ENCODE data around the gene ADPGK. TPM values are rescaled to one million over a fixed set of nuclear protein-coding genes. Genes with fewer than 3 reads are reported as not detected.
A peak's percentile ranks its signal among the peaks of the same experiment; 100 is the strongest.

Gene ADPGK
- polyA plus RNA-seq, 3 donors = 138 to 283 (median 152) TPM

- no peak overlapping the region for H3K9ac ChIP-seq (ENCODE audit: insufficient read depth, low read length, poor library complexity, severe bottlenecking)
- no peaks in the 10 kb centered on the region for H3K4me1 Mint-ChIP-seq
- H3K4me3 Mint-ChIP-seq = no peak overlapping the region
- H3K4me2 ChIP-seq (replicated peaks; ENCODE audit: extremely low read depth, low read length, poor library complexity, severe bottlenecking) = no peak overlapping the region
- no peak overlapping the region for H2AFZ ChIP-seq (ENCODE audit: insufficient read depth, low read depth, low read length, poor library complexity, severe bottlenecking)
- peak overlapping the region in 1 of 7 donors; percentile 52 for H3K27ac Mint-ChIP-seq
- H3K9me3 Mint-ChIP-seq = peaks cover 12 to 20% (median 20%) of the 10 kb centered on the region in 7 donors
- peaks cover 5 to 21% of the 10 kb centered on the region in 2 donors for H3K9me3 ChIP-seq (replicated peaks in 1 of 2; ENCODE audit: control insufficient read depth in 1 of 2, insufficient read depth in 1 of 2, low read length in 2 of 2)
- 100% methylated on average over 1 of the region's 2 CpGs for WGBS (ENCODE audit: insufficient coverage)
- no peak overlapping the region for H3K27ac ChIP-seq (ENCODE audit: low read depth in 1 of 2, low read length in 2 of 2)
- H3K27me3 Mint-ChIP-seq (ENCODE audit: low read depth in 3 of 3) = no peaks in the 10 kb centered on the region
- DNase-seq = no peak
- peaks cover 99% of the 10 kb centered on the region for H4K20me1 ChIP-seq (ENCODE audit: insufficient read depth, low read length)
- no peak for TF ChIP-seq CTCF (IDR thresholded peaks at IDR 0.05)
- H3K36me3 ChIP-seq (replicated peaks in 1 of 2; ENCODE audit: control insufficient read depth in 1 of 2, insufficient read depth in 2 of 2, low read length in 2 of 2) = peaks cover 81 to 99% of the 10 kb centered on the region in 2 donors
- H3K79me2 ChIP-seq (ENCODE audit: insufficient read depth, low read length) = peaks cover 96% of the 10 kb centered on the region
- no peak overlapping the region for H3K4me3 ChIP-seq (replicated peaks in 1 of 3; ENCODE audit: low read depth in 2 of 3, low read length in 3 of 3)
- H3K27me3 ChIP-seq (ENCODE audit: control insufficient read depth in 2 of 2, insufficient read depth in 2 of 2, low read length in 2 of 2) = no peaks in the 10 kb centered on the region
- peaks cover 82 to 96% of the 10 kb centered on the region in 2 donors for H3K36me3 Mint-ChIP-seq
- intact Hi-C loops (cut with micrococcal nuclease) = no loop called here
- H3K4me1 ChIP-seq (ENCODE audit: control insufficient read depth in 1 of 2, insufficient read depth in 2 of 2, low read length in 2 of 2) = no peaks in the 10 kb centered on the region
These were observed 17.5 kb downstream of the ADPGK start for GRCh38 chr15:72766025-72766424.

- peaks cover 83 to 96% of the 10 kb centered on the region in 2 donors for H3K36me3 Mint-ChIP-seq
- Histone ChIP-seq H4K20me1 (ENCODE audit: insufficient read depth, low read length) (peaks cover 99% of the 10 kb centered on the region), H2AFZ (ENCODE audit: insufficient read depth, low read depth, low read length, poor library complexity, severe bottlenecking) (no peak overlapping the region), H3K27ac (ENCODE audit: low read depth in 1 of 2, low read length in 2 of 2) (no peak overlapping the region), H3K9me3 (replicated peaks in 1 of 2; ENCODE audit: control insufficient read depth in 1 of 2, insufficient read depth in 1 of 2, low read length in 2 of 2) (peaks cover 5 to 21% of the 10 kb centered on the region in 2 donors), H3K79me2 (ENCODE audit: insufficient read depth, low read length) (peaks cover 93% of the 10 kb centered on the region), H3K4me2 (replicated peaks; ENCODE audit: extremely low read depth, low read length, poor library complexity, severe bottlenecking) (no peak overlapping the region), H3K36me3 (replicated peaks in 1 of 2; ENCODE audit: control insufficient read depth in 1 of 2, insufficient read depth in 2 of 2, low read length in 2 of 2) (peaks cover 82 to 99% of the 10 kb centered on the region in 2 donors), H3K4me3 (replicated peaks in 1 of 3; ENCODE audit: low read depth in 2 of 3, low read length in 3 of 3) (no peak overlapping the region), H3K27me3 (ENCODE audit: control insufficient read depth in 2 of 2, insufficient read depth in 2 of 2, low read length in 2 of 2) (no peaks in the 10 kb centered on the region), H3K4me1 (ENCODE audit: control insufficient read depth in 1 of 2, insufficient read depth in 2 of 2, low read length in 2 of 2) (no peaks in the 10 kb centered on the region), H3K9ac (ENCODE audit: insufficient read depth, low read length, poor library complexity, severe bottlenecking) (no peak overlapping the region)
- peak overlapping the region in 1 of 7 donors; percentile 70 for H3K27ac Mint-ChIP-seq
- H3K27me3 Mint-ChIP-seq (ENCODE audit: low read depth in 3 of 3) = no peaks in the 10 kb centered on the region
- H3K4me3 Mint-ChIP-seq = no peak overlapping the region
- intact Hi-C loops (cut with micrococcal nuclease) = no loop called here
- TF ChIP-seq CTCF (IDR thresholded peaks at IDR 0.05) = no peak
- no peaks in the 10 kb centered on the region for H3K4me1 Mint-ChIP-seq
- DNase-seq = no peak
- no CpG with 5 or more reads among the region's 3 CpGs for WGBS (ENCODE audit: insufficient coverage)
- H3K9me3 Mint-ChIP-seq = peaks cover 9 to 20% (median 18%) of the 10 kb centered on the region in 7 donors
These were observed 18.9 kb downstream of the ADPGK start for GRCh38 chr15:72764656-72765055.
